AG09309 (cell line): ENCODE measurements around the gene SLC29A3.

Source experiments
- DNase-seq: peaks from one replicate; pipeline ENCODE4 v3.0.0-alpha.2; 2010; ENCODE audit warnings: low read depth
- H3K4me3 ChIP-seq: 2 replicates; pipeline ENCODE4 v1.5.1; 2011; ENCODE audit warnings: mild to moderate bottlenecking, low read depth, low read length, moderate library complexity; ENCODE audit not compliant: control insufficient read depth
- CTCF ChIP-seq: IDR thresholded peaks from 2 replicates; pipeline ENCODE4 v1.5.1; 2011; ENCODE audit warnings: mild to moderate bottlenecking, low read depth, low read length, inconsistent platforms; ENCODE audit not compliant: insufficient read depth, control insufficient read depth; ENCODE audit errors: missing control alignments

Gene SLC29A3

GRCh38 chr10:71378336-71379117 is 59.5 kb downstream of the SLC29A3 start:
- TF ChIP-seq CTCF: no peak
- no peak overlapping the region for H3K4me3 ChIP-seq
- DNase-seq: no peak

GRCh38 chr10:71379118-71379766 is 60.2 kb downstream of the SLC29A3 start:
- DNase-seq: no peak
- no peak for TF ChIP-seq CTCF
- no peak overlapping the region for H3K4me3 ChIP-seq

- DNase-seq: no peak
- no peak for TF ChIP-seq CTCF
- H3K4me3 ChIP-seq: no peak overlapping the region
These were observed 61.8 kb downstream of the SLC29A3 start for GRCh38 chr10:71380841-71381240.

- H3K4me3 ChIP-seq: no peak overlapping the region
- DNase-seq: no peak
- no peak for TF ChIP-seq CTCF
These were observed 62.6 kb downstream of the SLC29A3 start for GRCh38 chr10:71381611-71382010.

- H3K4me3 ChIP-seq: no peak overlapping the region
- TF ChIP-seq CTCF: no peak
- DNase-seq: no peak
These were observed 63.0 kb downstream of the SLC29A3 start for GRCh38 chr10:71382028-71382427.

- DNase-seq: peak; percentile 34
- H3K4me3 ChIP-seq: no peak overlapping the region
These were observed 63.7 kb downstream of the SLC29A3 start for GRCh38 chr10:71382757-71383156.

More at GRCh38 chr10:71382757-71383156, 63.7 kb downstream of the SLC29A3 start:
- no peak for TF ChIP-seq CTCF
